8988T (cell line): ENCODE measurements around the gene KDELR3.

Experiments
- DNase-seq: peaks from one replicate; pipeline ENCODE4 v3.0.0; 2011

The KDELR3 gene

GRCh38 chr22:38440747-38441350 lies 27.0 kb upstream of the KDELR3 start:
- DNase-seq = no peak

- DNase-seq = no peak
Measured at GRCh38 chr22:38441620-38442287, 26.1 kb upstream of the KDELR3 start.

- DNase-seq = no peak
Measured at GRCh38 chr22:38442967-38443627, 24.8 kb upstream of the KDELR3 start.

- DNase-seq = no peak
Measured at GRCh38 chr22:38443628-38444521, 24.0 kb upstream of the KDELR3 start.

GRCh38 chr22:38444783-38445182 lies 23.1 kb upstream of the KDELR3 start:
- DNase-seq = no peak

GRCh38 chr22:38446018-38446601 lies 21.8 kb upstream of the KDELR3 start:
- DNase-seq = no peak

- DNase-seq = no peak
Measured at GRCh38 chr22:38448945-38449745, 18.8 kb upstream of the KDELR3 start.

- DNase-seq = no peak
Measured at GRCh38 chr22:38449776-38450175, 18.1 kb upstream of the KDELR3 start.

GRCh38 chr22:38450234-38450797 lies 17.6 kb upstream of the KDELR3 start:
- no peak for DNase-seq

GRCh38 chr22:38451404-38451803 lies 16.5 kb upstream of the KDELR3 start:
- DNase-seq = no peak

GRCh38 chr22:38451864-38452263 lies 16.0 kb upstream of the KDELR3 start:
- no peak for DNase-seq

- no peak for DNase-seq
Measured at GRCh38 chr22:38452373-38453065, 15.4 kb upstream of the KDELR3 start.

- DNase-seq = no peak
Measured at GRCh38 chr22:38453066-38453672, 14.7 kb upstream of the KDELR3 start.

GRCh38 chr22:38453996-38454352 lies 13.9 kb upstream of the KDELR3 start:
- DNase-seq = no peak

- peak; percentile 46 for DNase-seq
Measured at GRCh38 chr22:38454353-38455075, 13.4 kb upstream of the KDELR3 start.

GRCh38 chr22:38455076-38455529 lies 12.8 kb upstream of the KDELR3 start, which contains the start of gene KCNJ4:
TSS of gene KCNJ4 (minus strand) at chr22:38455199. CDS start at chr22:38428132, 27,067 bp downstream.
- no peak for DNase-seq

GRCh38 chr22:38455530-38456271 lies 12.2 kb upstream of the KDELR3 start:
- peak; percentile 78 for DNase-seq

GRCh38 chr22:38456272-38456835 lies 11.5 kb upstream of the KDELR3 start:
- no peak for DNase-seq
